Measurements from ENCODE around the gene CCDC88B.

DNA sequence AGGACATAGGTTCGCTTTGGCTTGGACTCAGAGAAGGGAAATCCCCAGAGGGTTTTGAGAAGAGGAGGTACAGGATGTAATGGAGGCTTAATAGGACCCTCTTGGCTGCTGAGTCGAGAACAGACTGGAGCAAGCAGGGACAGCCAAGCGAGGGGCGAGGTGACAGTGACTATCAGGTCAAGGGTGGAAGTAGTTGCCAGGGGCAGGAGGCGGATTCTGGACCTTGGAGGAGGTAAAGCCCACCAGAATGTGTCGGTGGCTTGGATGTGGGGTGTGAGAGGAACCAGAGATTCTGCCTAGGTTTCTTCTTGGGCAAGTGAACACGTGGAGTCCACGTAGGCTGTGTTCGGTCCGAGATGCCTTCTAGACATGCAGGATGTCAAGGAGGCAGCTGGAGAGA lies 27.1 kb upstream of the CCDC88B start:
- TF ChIP-seq, protein P1, sequence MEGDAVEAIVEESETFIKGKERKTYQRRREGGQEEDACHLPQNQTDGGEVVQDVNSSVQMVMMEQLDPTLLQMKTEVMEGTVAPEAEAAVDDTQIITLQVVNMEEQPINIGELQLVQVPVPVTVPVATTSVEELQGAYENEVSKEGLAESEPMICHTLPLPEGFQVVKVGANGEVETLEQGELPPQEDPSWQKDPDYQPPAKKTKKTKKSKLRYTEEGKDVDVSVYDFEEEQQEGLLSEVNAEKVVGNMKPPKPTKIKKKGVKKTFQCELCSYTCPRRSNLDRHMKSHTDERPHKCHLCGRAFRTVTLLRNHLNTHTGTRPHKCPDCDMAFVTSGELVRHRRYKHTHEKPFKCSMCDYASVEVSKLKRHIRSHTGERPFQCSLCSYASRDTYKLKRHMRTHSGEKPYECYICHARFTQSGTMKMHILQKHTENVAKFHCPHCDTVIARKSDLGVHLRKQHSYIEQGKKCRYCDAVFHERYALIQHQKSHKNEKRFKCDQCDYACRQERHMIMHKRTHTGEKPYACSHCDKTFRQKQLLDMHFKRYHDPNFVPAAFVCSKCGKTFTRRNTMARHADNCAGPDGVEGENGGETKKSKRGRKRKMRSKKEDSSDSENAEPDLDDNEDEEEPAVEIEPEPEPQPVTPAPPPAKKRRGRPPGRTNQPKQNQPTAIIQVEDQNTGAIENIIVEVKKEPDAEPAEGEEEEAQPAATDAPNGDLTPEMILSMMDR (IDR thresholded peaks at IDR 0.05), result no peak
- TF ChIP-seq POLR2A (IDR thresholded peaks at IDR 0.05), result no peak
